Neural cell (in vitro differentiated cells): ENCODE results near the gene EMC9. TPM values are rescaled to one million over a fixed set of nuclear protein-coding genes. Genes with fewer than 3 reads are reported as not detected.

Experiments used
- H2AFZ ChIP-seq: fragments of 200-600, 300-800 bp; sonication (generic), shearing (Covaris generic); 2 replicates; pipeline ENCODE4 v1.6.0; 2014; ENCODE audit warnings: low read depth, mild to moderate bottlenecking, antibody characterized with exemption, low read length, moderate library complexity
- H3F3A ChIP-seq: fragments of 200-600 bp; shearing (Covaris generic); 2 replicates; pipeline ENCODE4 v1.6.1; 2016; ENCODE audit warnings: mild to moderate bottlenecking, moderate library complexity, mixed read lengths, antibody characterized with exemption, low read length; ENCODE audit not compliant: insufficient read depth, poor library complexity, severe bottlenecking
- H3K27ac ChIP-seq: fragments of 200-600, 300-800 bp; sonication (generic), shearing (Covaris generic); 2 replicates; pipeline ENCODE4 v1.5.1; 2014; ENCODE audit warnings: mild to moderate bottlenecking, low read length, moderate library complexity
- H3K27me3 ChIP-seq: fragments of 300-800, 200-600 bp; sonication (generic), shearing (Covaris generic); 2 replicates; pipeline ENCODE4 v1.6.0; 2014; ENCODE audit warnings: mild to moderate bottlenecking, low read depth, low read length, moderate library complexity; ENCODE audit not compliant: insufficient read depth
- H3K36me3 ChIP-seq: fragments of 300-800, 200-600 bp; sonication (generic), shearing (Covaris generic); 2 replicates; pipeline ENCODE4 v1.5.1; 2014; ENCODE audit warnings: mild to moderate bottlenecking, antibody characterized with exemption, low read length, moderate library complexity; ENCODE audit not compliant: insufficient read depth
- H3K4me2 ChIP-seq: fragments of 300-800, 200-600 bp; sonication (generic), shearing (Covaris generic); 2 replicates; pipeline ENCODE4 v1.6.0; 2014; ENCODE audit warnings: mild to moderate bottlenecking, low read length
- H3K4me3 ChIP-seq: fragments of 300-800, 200-600 bp; sonication (generic), shearing (Covaris generic); 2 replicates; pipeline ENCODE4 v1.5.1; 2014; ENCODE audit warnings: mild to moderate bottlenecking, low read length, moderate library complexity
- H3K79me2 ChIP-seq: fragments of 200-600 bp; shearing (Covaris generic); replicated peaks from 2 replicates; pipeline ENCODE4 v1.6.0; 2014; ENCODE audit warnings: mild to moderate bottlenecking, low read length, moderate library complexity; ENCODE audit not compliant: insufficient read depth
- H3K9ac ChIP-seq: fragments of 300-800, 200-600 bp; sonication (generic), shearing (Covaris generic); 2 replicates; pipeline ENCODE4 v1.6.1; 2016; ENCODE audit warnings: mild to moderate bottlenecking, low read length, mixed read lengths
- H3K9me2 ChIP-seq: fragments of 200-600 bp; shearing (Covaris generic); 2 replicates; pipeline ENCODE4 v1.6.1; 2016; ENCODE audit warnings: mild to moderate bottlenecking, low read length, mixed read lengths; ENCODE audit not compliant: insufficient read depth
- H3K9me3 ChIP-seq: fragments of 200-600, 300-800 bp; sonication (generic), shearing (Covaris generic); 2 replicates; pipeline ENCODE4 v1.6.1; 2016; ENCODE audit warnings: mild to moderate bottlenecking, mixed run types, low read length, moderate library complexity, mixed read lengths
- H4K20me1 ChIP-seq: fragments of 200-600 bp; shearing (Covaris generic); 2 replicates; pipeline ENCODE4 v1.6.1; 2016; ENCODE audit warnings: mild to moderate bottlenecking, mixed run types; ENCODE audit not compliant: insufficient read depth
- EP300 ChIP-seq: fragments of 450-650 bp; conservative IDR thresholded peaks from 2 replicates; pipeline ENCODE4 v1.6.1; 2014; ENCODE audit warnings: antibody characterized with exemption, mild to moderate bottlenecking, moderate library complexity; ENCODE audit not compliant: poor library complexity, severe bottlenecking
- EZH2 ChIP-seq: fragments of 200-600, 300-800 bp; shearing (Covaris generic), sonication (generic); IDR thresholded peaks from 2 replicates; pipeline ENCODE4 v1.6.1; 2014; ENCODE audit warnings: antibody characterized with exemption, low read length, borderline replicate concordance, mild to moderate bottlenecking; ENCODE audit not compliant: insufficient read depth, poor library complexity, severe bottlenecking
- MXI1 ChIP-seq: fragments of 450-650 bp; conservative IDR thresholded peaks from 2 replicates; pipeline ENCODE4 v1.6.1; 2014; ENCODE audit warnings: antibody characterized with exemption, mild to moderate bottlenecking; ENCODE audit not compliant: poor library complexity, severe bottlenecking
- POLR2AphosphoS5 ChIP-seq: IDR thresholded peaks from 2 replicates; pipeline ENCODE4 v1.6.1; 2012
- RAD21 ChIP-seq: fragments of 450-650 bp; conservative IDR thresholded peaks from 2 replicates; pipeline ENCODE4 v1.6.1; 2014; ENCODE audit warnings: antibody characterized with exemption, mild to moderate bottlenecking, moderate library complexity
- SMC3 ChIP-seq: fragments of 450-650 bp; conservative IDR thresholded peaks from 2 replicates; pipeline ENCODE4 v1.6.1; 2014; ENCODE audit warnings: antibody characterized with exemption, mild to moderate bottlenecking, moderate library complexity; ENCODE audit not compliant: poor library complexity
- TAF1 ChIP-seq: IDR thresholded peaks from 2 replicates; pipeline ENCODE4 v1.6.1; 2012; ENCODE audit warnings: low read depth
- polyA minus RNA-seq: library from RNA; depleted of rRNA, polyadenylated mRNA; stranded (reverse); fragments of >200 nt; gene quantifications from 2 replicates; pipeline ENCODE4 v1.2.3, GENCODE V29; 2014
- polyA plus RNA-seq: library from polyadenylated mRNA; depleted of rRNA; stranded (reverse); fragments of >200 nt; gene quantifications from 2 replicates; pipeline ENCODE4 v1.2.3, GENCODE V29; 2014
- TF ChIP-seq, protein P1 (sequence below): IDR thresholded peaks from 2 replicates; pipeline ENCODE4 v1.6.1; 2012; ENCODE audit warnings: borderline replicate concordance
- TF ChIP-seq, protein P2 (sequence below): fragments of 450-650 bp; IDR thresholded peaks from 2 replicates; pipeline ENCODE4 v1.5.1; 2014; ENCODE audit warnings: antibody characterized with exemption, mild to moderate bottlenecking, moderate library complexity; ENCODE audit not compliant: poor library complexity, severe bottlenecking

The EMC9 gene, protein sequence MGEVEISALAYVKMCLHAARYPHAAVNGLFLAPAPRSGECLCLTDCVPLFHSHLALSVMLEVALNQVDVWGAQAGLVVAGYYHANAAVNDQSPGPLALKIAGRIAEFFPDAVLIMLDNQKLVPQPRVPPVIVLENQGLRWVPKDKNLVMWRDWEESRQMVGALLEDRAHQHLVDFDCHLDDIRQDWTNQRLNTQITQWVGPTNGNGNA
- 45.1 and 54.6 TPM in 2 replicates for polyA plus RNA-seq
- 11.9 and 19.2 TPM in 2 replicates for polyA minus RNA-seq

DNA sequence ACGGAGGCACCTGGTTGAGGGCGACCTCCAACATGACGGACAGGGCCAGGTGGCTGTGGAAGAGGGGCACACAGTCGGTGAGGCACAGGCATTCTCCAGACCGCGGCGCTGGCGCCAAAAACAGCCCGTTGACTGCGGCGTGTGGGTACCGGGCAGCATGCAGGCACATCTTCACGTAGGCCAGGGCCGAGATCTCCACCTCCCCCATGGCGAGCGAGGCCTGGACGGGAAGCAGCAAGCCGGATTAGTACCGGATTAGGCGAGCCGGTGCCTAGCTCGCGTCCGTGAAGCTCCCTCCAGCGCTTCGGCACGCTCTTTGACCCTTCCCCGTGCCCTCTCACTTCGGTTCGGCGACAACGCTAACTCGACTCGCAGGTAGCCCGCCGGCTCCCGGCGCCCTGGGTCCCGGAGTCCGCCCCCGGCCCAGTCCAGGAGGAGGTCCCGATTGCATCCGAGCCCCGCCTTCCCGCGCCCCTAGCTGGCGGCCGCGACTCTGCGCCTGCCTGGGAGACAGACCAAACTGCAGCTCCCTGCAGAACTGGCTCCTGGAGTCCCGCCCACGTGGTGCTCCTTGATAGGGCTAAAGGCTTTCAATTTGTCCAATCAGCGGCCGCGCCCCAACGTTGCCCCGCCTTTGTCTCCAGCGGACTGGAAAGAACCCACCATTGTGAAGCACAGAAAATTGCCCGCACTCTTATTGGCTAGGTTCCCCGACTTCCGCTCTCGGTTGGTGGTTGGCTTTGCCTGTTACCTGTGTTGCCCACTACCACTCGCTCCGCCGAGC lies at the start of gene EMC9:
TSS of gene EMC9 (minus strand) at position 495 of the 784 bp plus-strand sequence. CDS start at position 208, 287 bp downstream.
- Histone ChIP-seq H3K9ac (peak within 1 kb of the TSS; percentile 89), H4K20me1 (no peaks in the 10 kb centered on the region), H2AFZ (peak within 1 kb of the TSS; percentile 61), H3K36me3 (no peaks in the 10 kb centered on the region), H3K9me2 (no peaks in the 10 kb centered on the region), H3K27ac (peak within 1 kb of the TSS; percentile 90), H3F3A (peaks cover 11% of the 10 kb centered on the region), H3K4me3 (peak within 1 kb of the TSS; percentile 90), H3K4me2 (peak within 1 kb of the TSS; percentile 94), H3K27me3 (no peaks in the 10 kb centered on the region), H3K79me2 (peaks cover 10% of the 10 kb centered on the region), H3K9me3 (no peaks in the 10 kb centered on the region)
- TF ChIP-seq, protein P1, sequence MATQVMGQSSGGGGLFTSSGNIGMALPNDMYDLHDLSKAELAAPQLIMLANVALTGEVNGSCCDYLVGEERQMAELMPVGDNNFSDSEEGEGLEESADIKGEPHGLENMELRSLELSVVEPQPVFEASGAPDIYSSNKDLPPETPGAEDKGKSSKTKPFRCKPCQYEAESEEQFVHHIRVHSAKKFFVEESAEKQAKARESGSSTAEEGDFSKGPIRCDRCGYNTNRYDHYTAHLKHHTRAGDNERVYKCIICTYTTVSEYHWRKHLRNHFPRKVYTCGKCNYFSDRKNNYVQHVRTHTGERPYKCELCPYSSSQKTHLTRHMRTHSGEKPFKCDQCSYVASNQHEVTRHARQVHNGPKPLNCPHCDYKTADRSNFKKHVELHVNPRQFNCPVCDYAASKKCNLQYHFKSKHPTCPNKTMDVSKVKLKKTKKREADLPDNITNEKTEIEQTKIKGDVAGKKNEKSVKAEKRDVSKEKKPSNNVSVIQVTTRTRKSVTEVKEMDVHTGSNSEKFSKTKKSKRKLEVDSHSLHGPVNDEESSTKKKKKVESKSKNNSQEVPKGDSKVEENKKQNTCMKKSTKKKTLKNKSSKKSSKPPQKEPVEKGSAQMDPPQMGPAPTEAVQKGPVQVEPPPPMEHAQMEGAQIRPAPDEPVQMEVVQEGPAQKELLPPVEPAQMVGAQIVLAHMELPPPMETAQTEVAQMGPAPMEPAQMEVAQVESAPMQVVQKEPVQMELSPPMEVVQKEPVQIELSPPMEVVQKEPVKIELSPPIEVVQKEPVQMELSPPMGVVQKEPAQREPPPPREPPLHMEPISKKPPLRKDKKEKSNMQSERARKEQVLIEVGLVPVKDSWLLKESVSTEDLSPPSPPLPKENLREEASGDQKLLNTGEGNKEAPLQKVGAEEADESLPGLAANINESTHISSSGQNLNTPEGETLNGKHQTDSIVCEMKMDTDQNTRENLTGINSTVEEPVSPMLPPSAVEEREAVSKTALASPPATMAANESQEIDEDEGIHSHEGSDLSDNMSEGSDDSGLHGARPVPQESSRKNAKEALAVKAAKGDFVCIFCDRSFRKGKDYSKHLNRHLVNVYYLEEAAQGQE, result peak; percentile 42
- TF ChIP-seq TAF1 (peak; percentile 87), POLR2AphosphoS5 (peak; percentile 82), MXI1 (peak; percentile 81), SMC3 (peak; percentile 10), RAD21 (no peak), EZH2 (no peak)
- TF ChIP-seq, protein P2, sequence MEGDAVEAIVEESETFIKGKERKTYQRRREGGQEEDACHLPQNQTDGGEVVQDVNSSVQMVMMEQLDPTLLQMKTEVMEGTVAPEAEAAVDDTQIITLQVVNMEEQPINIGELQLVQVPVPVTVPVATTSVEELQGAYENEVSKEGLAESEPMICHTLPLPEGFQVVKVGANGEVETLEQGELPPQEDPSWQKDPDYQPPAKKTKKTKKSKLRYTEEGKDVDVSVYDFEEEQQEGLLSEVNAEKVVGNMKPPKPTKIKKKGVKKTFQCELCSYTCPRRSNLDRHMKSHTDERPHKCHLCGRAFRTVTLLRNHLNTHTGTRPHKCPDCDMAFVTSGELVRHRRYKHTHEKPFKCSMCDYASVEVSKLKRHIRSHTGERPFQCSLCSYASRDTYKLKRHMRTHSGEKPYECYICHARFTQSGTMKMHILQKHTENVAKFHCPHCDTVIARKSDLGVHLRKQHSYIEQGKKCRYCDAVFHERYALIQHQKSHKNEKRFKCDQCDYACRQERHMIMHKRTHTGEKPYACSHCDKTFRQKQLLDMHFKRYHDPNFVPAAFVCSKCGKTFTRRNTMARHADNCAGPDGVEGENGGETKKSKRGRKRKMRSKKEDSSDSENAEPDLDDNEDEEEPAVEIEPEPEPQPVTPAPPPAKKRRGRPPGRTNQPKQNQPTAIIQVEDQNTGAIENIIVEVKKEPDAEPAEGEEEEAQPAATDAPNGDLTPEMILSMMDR, result peak; percentile 74

DNA sequence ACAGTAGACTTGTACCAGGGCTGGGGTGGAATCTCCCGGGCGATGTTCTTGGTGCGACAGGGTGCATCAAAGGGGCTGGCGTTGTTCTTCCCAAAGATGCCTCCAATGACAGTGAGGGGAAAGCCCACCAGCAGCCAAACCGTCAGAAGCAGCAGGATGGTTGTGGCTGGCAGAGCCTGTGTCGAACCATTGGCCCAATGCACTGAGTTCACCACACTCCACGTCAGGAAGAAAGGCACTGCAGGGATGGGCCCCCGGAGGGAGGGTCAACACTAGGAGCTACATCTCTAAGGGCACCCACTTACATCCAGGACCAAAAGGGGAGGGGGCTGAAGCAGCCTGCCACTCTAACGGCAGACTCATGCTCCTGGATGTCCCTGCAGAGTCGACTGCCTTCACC lies 49.0 kb upstream of the EMC9 start:
- H2AFZ ChIP-seq, result no peak overlapping the region
- no peak overlapping the region for H3K27ac ChIP-seq
- no peak overlapping the region for H3K4me3 ChIP-seq
- H3K9me2 ChIP-seq, result no peaks in the 10 kb centered on the region
- H3K9ac ChIP-seq, result no peak overlapping the region
- peaks cover 4% of the 10 kb centered on the region for H4K20me1 ChIP-seq
- H3K4me2 ChIP-seq, result no peak overlapping the region
- H3K27me3 ChIP-seq, result no peaks in the 10 kb centered on the region
- no peaks in the 10 kb centered on the region for H3F3A ChIP-seq
- TF ChIP-seq MXI1, result no peak
- TF ChIP-seq SMC3, result no peak
- TF ChIP-seq, protein P2, result no peak
- no peak for TF ChIP-seq POLR2AphosphoS5
- TF ChIP-seq EZH2, result no peak
- no peak for TF ChIP-seq EP300
- TF ChIP-seq TAF1, result no peak
- no peak for TF ChIP-seq RAD21
- TF ChIP-seq, protein P1, result no peak
- H3K9me3 ChIP-seq, result no peaks in the 10 kb centered on the region
- H3K36me3 ChIP-seq, result no peaks in the 10 kb centered on the region
- peaks cover 3% of the 10 kb centered on the region for H3K79me2 ChIP-seq
